GM18499 (cell line): ENCODE results near the gene RASAL2.

Source experiments
- ATAC-seq: cut with Tn5 transposase; IDR thresholded peaks from one replicate; pipeline ENCODE4 v1.9.1; 2021; ENCODE audit warnings: moderate number of reproducible peaks; ENCODE audit not compliant: insufficient read depth, unreplicated experiment

The RASAL2 gene

DNA sequence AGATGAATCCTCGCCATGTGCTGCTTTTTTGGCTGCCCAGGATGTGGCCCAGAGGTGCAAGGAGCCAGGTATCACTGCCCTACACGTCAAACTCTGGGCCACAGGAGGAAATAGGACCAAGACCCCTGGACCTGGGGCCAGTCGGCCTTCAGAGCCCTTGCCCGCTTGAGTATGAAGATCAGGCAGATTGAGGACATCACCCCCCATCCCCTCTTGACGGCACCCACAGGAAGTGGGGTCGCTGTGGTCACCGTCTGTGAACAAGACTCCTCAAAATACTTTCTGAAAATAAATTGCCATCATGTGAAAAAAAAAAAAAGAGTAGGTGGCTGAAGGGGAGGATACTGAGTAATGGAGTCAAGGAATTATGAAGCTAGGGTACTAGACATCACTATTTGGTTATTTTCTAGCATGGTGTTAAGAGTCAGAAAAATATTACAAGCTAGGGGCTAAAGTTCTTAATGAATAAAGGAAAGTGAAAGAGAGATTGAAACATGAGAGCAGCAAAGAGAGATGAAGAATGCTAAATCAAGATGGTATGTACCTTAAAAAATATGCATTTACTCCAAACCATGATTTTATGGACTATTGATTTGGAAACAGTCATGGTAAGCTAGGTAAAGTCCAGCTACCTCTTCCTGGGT lies 318.0 kb downstream of the RASAL2 start:
- ATAC-seq = peak; percentile 38

DNA sequence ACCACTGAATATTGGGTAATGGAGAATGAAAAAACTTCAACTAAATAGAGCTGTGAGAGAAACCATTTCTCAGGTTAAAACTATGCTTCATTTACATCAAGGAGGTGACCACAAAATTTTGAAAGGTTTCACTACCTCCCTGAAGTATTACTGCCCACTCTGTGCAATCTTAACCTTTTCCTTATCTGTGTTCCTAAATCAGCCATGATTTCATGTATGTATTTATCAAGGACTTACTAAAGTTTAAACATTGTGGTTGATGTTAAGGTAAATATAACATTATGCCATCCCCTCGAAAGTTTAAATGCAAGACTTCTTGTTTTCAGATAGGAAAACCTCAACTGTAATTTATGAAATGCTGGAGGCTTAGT lies 318.5 kb downstream of the RASAL2 start:
- peak; percentile 70 for ATAC-seq

DNA sequence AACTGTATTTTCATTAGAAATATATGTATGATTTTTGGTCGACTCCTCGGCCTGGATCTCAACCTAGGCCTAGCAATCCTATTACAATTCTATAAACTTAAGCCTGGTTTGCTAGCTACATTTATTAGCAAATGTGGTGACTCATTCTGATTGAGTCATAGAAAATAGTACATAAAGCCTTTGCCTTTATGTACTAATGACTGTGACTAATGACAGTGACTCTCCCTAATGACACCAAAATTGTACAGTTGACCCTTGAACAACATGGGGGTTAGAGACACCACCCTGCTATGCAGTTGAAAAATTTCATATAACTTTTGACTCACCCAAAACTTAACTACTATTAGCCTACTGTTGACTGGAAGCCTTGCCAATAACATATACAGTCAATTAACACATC lies 324.0 kb downstream of the RASAL2 start:
- ATAC-seq = no peak

DNA sequence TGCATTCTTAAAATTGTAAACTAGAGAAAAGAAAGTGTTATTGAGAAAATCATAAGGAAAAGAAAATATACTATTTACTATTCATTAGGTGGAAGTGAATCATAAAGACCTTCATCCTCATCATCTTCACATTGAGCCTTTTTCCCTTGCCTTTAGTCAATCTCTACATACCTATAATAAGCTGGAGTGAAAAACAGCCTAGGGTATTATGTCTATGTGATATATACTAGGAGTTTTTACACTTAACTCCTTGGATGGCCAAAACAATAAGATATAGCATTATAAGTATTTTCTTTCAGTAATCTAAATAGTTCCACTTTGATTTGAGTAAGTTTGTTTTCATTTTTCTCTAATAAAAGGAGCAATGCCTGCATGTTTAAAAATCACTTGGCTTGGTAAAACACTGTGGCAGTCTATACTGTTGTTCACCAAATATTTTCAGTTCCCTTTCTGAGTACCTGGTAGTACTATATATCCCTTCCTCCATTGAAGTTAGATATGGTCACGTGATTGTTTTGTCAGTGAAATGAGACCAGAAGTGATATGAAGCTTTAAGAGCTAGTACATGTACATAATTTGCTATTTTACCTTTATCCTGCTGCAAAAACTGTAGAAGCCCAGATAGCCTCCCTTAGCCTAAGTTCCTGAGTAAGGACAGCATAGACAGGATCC lies 324.5 kb downstream of the RASAL2 start:
- peak; percentile 81 for ATAC-seq

DNA sequence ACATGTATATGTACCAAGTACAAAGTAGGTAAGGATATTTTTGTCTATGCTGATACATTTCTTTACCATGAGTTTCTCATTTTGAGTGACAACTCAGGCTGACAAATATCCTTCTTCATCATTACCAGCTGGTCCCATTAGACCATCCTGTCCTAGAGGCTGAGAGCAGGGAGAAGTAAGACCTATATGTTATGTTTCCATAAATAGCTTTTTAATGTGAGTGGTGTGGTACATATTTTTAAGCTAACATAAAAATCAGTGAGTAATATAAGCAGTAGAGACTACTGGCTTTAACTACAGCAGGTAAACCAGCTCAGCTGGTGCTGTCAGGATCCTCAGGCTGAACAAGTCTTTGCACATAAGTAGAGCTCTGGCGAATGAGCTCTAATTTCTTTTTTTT lies 340.5 kb downstream of the RASAL2 start:
- ATAC-seq = no peak

DNA sequence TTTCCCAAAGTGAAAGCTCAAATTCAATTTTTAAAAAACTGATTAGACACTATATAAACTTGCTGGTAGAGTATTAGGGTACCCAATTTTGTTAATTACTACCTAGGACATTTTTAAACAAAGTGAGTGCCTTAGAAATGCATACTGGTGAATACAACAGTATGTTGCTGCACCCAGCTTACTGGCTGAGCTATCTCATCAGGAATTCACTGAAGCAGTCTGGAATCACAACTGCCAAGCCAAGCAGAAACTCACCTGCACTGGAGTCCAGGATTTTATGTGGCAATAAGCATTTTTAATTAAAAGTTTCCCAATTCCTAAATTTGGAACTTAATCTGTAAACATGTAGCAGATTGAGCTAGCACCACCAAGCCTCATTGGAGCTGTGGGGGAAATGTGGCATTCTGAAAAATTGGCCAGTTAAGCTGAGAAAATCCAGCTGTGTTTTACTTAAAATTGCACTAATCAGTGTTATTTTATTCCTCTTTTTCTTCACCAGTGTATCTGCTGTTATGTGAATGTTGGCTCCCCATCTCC lies 341.1 kb downstream of the RASAL2 start:
- no peak for ATAC-seq

DNA sequence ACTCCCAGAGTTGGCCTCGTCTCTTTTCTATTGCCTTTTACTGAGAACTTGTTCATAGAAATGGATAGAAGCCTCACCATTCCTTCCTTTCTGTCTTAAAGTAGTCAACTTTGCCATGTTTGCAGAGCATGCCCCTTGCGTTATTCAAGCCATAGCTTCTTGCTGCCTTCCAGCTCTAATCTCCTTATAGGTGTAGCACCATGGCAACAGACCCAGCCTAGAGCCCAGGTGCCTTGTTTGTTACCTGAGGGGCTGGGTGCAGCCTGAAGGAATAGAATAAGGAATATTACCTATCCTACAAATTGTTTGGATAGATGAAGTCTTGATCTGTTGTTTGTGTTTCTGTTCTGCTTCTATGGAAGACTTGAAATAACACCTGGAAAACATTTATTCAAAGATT lies 343.0 kb downstream of the RASAL2 start:
- no peak for ATAC-seq

DNA sequence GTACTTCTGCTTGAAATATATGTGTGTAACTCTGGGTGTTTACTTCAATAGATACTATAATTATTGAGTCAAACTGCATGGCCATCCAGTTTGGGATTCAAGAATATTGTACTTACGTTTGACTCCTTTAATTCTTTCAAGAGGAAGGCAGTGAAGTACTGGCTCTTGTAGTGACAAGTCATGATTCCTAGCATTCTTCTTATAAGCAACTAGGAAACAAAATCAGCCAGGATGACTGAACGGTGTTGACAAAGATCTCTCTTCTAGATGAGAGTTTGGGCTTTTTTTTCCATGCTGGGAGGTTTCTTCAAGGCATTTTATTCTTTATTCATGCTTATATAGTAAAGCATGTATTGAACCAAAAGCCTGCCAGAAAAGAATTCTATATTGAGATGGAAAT lies 344.5 kb downstream of the RASAL2 start:
- no peak for ATAC-seq

DNA sequence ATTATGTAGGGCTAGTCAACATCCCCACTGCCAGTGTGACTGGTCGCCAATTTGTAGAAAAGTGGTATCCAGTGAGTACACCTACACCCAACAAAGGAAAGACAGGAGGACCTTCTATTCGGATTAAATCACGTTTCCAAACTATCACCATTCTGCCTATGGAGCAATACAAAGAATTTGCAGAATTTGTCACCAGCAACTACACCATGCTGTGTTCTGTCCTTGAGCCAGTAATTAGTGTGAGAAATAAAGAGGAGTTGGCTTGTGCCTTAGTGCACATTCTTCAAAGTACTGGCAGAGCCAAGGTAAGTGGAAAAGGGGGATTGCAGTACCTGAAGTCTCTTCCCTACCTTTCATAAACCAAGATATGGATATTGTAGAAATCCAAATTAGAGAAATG lies 349.0 kb downstream of the RASAL2 start:
- ATAC-seq = no peak

DNA sequence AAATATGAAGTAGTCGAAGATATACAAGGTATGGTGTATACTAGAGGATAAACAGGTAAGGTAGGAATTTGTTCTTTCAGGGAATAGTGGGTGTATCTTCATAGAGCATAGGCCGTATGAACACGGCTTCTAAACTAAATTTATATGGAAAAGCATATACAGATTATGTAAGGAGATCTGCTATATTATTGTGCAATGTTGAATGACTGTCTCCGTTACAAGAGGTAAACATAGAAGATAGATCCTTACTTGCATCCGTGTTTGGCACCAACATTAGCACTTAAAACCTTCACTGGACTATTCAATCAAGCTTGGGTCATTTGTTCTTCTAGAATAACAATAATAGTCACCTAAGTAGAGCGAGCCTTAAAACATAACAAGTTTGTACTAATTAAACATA lies 357.0 kb downstream of the RASAL2 start:
- ATAC-seq = no peak

DNA sequence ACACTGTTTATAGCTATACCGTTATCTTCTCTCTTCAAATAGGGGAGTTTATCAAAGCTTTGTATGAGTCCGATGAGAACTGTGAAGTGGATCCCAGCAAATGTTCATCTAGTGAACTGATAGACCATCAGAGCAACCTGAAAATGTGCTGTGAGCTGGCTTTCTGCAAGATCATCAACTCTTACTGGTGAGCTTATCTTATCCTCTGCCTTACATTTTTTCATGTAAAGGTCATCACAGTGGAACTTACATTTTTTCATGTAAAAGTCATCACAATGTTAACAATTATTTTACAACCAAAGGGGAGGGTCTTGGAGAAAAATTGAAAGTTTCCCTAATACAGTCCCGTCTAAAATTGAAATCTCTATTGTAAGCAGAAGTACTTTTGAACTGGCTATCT lies 357.6 kb downstream of the RASAL2 start:
- ATAC-seq = no peak

DNA sequence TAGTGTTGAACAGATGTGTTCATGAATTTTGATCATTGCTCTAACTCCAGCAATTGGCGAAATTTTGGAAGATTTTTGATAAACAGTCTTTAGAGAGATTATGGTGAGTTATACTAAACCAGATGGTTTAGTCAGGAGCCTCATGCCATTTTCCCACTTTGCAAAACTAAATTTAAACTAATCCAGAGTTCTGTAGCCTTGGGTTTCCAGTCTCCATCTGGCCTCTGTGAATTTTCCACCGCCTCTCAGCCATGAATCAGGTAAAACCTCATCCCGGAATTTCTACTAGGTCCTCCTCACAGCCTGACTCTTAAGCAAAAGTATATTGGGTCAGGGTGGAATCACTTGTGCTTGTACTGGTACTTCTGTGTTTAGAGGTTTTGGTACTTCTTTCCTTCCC lies 358.1 kb downstream of the RASAL2 start:
- no peak for ATAC-seq

DNA sequence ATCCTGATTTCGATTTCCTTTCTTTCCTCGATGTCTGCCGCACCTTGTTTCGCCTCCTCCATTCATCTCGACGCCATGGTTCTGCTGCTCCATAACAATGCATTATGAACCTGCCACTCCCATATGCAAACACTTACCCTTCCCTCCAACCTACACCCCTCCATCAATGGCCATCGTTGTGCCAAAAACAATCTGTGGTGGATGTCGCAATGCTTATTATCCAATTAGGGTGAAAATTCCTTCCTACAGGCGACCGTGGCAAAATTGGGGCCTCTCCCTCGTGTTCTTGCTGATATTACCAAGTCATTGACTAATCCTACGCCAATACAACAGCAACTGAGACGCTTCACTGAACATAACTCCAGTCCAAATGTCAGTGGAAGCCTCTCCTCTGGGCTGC lies 362.6 kb downstream of the RASAL2 start:
- no peak for ATAC-seq

DNA sequence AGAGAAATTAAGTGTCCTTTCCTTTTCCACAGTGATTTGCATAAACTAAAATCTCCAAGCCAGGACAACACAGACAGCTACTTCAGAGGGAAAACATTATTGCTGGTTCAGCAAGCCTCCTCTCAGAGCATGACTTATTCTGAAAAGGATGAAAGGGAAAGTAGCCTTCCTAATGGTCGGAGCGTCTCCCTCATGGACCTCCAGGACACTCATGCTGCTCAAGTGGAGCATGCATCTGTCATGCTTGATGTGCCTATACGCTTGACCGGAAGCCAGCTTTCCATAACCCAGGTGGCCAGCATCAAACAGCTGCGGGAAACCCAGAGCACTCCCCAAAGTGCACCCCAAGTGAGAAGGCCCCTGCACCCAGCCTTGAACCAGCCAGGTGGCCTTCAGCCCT lies 363.7 kb downstream of the RASAL2 start:
- no peak for ATAC-seq

DNA sequence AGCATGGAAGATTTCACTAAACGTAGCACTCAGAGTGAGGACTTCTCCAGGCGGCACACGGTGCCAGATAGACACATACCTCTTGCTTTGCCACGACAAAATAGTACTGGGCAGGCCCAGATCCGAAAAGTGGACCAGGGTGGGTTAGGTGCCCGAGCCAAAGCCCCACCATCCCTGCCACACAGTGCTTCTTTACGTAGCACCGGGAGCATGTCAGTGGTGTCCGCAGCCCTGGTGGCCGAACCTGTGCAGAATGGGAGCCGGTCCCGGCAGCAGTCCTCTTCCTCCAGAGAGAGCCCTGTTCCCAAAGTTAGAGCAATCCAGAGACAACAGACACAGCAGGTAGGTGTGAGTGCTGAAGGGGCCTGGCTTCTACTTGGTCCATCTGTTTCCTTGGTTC lies 364.3 kb downstream of the RASAL2 start:
- no peak for ATAC-seq

DNA sequence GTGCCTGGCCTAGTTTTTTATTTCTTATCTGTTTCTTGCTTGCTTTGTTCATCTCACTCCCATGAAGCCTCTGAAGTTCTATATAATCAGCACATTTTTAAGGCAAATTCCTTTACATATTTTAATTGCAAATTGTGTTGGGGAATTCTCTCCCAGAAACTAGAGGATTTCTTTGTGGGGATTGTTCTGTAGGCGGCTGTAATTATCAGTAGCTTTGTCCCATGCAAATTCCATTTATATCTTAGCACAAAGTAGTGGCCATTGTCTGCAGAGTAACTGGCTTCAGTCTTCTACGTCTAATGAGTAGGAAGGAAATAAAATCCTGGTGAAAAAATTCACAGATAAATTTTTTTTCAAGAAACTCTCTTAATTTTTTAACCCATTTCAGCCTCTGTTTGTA lies 367.2 kb downstream of the RASAL2 start:
- no peak for ATAC-seq

DNA sequence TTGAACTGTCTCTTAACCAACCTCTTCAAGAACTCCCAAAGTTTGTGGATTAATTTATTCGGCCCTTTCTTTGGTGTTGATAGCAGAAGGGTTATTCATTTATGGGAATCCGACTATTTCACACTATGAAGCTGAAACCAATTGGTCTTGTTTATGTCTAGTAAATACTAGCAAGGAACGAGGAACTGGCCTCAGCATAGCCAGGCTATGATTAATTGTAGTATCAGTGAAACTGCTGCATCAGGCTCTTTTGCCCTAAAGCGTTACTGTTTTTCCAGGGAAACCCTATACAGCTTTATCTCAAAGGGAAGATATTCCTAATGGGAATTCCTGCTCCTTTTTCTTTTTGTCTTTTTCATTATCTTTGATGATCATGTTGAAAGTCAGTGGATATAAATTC lies 367.8 kb downstream of the RASAL2 start:
- no peak for ATAC-seq

DNA sequence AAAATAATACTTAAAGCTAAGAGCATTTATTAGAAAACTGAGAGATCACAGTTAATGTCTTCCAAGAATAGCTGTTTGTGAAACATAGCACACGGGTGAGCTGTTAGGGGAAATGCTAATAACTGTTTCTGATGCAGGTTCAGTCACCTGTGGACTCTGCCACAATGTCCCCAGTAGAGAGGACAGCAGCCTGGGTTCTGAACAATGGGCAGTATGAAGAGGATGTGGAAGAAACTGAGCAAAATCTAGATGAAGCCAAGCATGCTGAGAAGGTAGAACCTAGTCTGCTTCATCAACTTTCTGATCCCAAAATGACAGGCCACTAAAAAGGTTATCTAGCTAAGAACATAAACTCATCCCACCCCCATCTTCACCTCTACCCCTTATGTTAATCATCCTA lies 370.2 kb downstream of the RASAL2 start:
- ATAC-seq = no peak

DNA sequence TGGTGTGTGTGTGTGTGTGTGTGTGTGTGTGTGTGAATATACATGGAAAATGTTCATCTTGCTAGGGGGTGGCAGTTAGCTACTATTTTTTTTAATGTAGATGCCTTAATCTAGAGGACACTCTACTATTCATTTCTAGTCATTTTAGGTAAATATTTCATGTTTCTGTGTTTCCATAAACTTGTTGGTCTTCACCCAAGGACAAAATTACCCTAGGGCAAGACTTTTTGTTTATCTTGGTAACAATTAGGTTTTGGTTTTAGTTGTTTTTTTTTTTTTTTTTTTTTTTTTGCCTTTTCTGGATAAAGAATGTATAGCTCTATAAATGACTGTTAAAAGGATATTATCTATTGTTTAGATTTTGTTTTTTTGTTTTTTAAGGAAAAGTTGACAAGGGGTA lies 370.7 kb downstream of the RASAL2 start:
- ATAC-seq = no peak

DNA sequence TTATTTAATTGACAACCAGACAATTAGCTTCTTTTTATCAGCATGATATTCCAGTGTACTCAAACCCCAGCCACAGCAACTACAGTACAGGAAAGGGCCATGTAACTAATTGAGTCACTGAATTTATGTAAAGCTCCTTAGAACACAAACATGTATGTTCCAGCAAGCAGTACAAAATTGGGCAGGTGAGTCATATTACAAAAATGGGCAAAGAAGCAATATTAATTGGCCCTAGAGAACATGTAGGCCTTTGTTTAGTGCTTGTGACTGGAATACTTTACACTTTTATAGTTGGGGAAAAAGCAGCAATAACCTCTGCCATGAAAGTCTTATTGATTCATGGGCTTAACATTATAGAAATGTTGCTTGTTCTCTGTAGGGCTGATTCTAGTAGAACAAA lies 371.1 kb downstream of the RASAL2 start:
- ATAC-seq = no peak

DNA sequence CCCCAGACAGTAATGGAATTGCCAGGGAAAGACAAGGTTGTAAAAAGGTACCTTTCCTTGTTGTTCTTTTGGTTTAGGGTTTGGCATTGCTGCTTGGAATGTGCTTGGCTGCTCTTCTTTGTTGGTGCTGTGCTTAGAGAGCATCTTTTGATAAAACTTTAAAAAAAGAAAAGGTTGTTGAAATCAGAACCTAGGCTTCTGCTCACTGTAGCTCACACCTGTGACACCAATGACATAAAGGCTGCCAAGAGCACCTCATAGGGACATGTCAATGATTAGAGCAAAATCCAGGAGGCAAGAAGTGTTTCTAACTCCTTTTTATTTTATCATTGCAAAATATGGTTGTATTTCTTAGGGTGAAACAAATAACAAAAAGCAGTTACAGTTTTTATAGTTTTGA lies 373.9 kb downstream of the RASAL2 start:
- no peak for ATAC-seq

DNA sequence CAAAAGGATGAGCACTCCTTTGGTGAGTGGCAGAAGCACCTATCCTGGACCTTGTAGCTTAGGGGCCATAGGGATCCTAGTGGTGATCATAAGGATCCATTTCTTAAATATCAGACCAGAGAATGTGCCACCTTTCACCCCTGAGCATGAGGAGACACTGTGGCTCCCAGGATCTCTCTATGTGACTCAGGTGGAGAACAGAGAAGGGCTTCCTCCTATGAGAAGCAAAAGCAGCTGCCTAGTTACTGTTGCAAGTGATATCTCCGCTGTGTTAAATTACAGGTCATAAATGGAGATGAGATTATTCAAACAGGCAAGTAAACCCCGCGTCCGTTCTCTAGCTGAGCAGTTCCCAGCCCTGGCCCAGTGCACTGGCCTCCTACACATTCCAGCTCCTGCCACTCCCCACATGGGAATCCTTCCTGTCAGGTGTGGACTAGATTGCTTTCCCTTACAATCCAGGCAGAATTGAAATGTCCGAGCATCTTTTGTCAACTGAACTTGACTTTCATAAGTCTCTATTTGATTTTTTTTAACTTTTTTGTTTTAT lies 376.6 kb downstream of the RASAL2 start:
- no peak for ATAC-seq
